ENCODE measurements around the gene NRSN2.
"Not testable (repeated sequence)": the region's sequence is repeated elsewhere in the genome, so short reads cannot be mapped to it uniquely, and the experiment has no call there.

NRSN2 gene

DNA sequence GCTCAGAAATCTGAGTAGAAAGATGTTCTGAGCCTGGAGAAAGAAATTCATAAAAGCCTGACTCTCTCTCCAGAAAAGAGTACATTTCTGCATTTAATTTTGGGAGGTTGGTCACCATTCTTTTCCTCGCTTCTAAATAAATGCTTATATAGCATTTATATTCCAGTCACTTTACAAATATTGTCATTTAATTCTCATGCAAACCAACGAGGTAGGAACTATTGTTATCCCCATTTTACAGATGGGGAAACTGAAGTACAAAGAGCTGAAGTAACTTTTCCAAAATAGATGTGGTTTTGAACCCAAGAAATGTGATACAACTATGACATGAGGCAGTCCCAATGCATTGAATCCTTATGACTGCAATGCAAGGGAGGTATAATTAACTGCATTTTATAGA is 29.2 kb downstream of the NRSN2 start:
- DNase-seq (ENCODE audit: extremely low read depth, low read depth): no peak

DNA sequence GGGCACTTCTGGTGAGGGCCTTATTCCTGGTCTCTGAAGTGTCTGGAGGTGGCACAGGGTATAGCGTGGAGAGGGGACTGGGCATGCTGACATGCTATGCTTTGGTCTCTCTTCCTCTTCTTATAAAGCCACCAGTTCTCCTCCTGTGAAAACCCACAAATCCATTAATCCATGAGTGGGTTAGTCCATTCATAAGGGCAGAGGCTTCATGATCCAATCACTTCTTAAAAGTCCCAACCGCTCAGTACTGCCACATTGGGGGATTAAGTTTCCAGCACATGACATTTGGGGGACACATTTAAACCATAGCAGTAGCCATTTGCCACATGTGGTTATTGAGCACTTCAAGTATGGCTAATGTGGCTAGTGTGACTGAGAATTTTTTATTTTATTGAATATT is 29.8 kb downstream of the NRSN2 start:
- TF ChIP-seq, protein P1, sequence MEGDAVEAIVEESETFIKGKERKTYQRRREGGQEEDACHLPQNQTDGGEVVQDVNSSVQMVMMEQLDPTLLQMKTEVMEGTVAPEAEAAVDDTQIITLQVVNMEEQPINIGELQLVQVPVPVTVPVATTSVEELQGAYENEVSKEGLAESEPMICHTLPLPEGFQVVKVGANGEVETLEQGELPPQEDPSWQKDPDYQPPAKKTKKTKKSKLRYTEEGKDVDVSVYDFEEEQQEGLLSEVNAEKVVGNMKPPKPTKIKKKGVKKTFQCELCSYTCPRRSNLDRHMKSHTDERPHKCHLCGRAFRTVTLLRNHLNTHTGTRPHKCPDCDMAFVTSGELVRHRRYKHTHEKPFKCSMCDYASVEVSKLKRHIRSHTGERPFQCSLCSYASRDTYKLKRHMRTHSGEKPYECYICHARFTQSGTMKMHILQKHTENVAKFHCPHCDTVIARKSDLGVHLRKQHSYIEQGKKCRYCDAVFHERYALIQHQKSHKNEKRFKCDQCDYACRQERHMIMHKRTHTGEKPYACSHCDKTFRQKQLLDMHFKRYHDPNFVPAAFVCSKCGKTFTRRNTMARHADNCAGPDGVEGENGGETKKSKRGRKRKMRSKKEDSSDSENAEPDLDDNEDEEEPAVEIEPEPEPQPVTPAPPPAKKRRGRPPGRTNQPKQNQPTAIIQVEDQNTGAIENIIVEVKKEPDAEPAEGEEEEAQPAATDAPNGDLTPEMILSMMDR (IDR thresholded peaks at IDR 0.05; ENCODE audit: low read depth, low read length): no peak
- no peak for DNase-seq (ENCODE audit: extremely low read depth, low read depth)

More for the DNA sequence above, 29.2 kb downstream of the NRSN2 start:
- TF ChIP-seq, protein P1 (IDR thresholded peaks at IDR 0.05; ENCODE audit: low read depth, low read length): no peak

DNA sequence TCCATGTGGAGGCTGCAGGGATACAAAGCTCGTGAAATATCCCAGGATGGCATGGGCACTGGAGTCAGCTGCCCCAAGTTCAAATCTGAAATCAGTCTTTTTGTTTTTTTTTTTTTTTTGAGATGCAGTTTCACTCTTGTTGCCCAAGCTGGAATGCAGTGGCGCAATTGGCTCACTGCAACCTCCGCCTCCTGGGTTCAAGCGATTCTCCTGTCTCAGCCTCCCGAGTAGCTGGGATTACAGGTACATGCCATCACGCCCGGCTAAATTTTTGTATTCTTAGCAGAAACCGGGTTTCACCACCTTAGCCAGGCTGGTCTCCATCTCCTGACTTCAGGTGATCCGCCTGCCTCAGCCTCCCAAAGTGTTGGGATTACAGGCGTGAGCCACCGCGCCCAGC is 30.7 kb downstream of the NRSN2 start:
- not testable (repeated sequence) for DNase-seq (ENCODE audit: extremely low read depth, low read depth)

DNA sequence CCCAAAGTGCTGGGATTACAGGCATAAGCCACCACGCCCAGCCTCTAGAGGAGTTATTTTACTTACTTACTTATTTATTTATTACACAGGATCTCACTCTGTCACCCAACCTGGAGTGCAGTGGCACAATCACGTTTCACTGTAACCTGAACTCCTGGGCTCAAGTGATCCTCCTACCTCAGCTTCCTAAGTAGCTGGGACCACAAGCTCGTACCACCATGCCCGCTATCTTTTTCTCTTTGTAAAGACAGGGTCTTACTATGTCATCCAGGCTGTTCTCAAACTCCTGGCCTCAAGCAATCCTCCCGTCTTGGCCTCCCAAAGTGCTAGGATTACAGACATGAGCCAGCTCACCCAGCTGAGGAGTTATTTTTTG is 32.0 kb downstream of the NRSN2 start:
- DNase-seq (ENCODE audit: extremely low read depth, low read depth): no peak
- TF ChIP-seq, protein P1 (IDR thresholded peaks at IDR 0.05; ENCODE audit: low read depth, low read length): no peak

DNA sequence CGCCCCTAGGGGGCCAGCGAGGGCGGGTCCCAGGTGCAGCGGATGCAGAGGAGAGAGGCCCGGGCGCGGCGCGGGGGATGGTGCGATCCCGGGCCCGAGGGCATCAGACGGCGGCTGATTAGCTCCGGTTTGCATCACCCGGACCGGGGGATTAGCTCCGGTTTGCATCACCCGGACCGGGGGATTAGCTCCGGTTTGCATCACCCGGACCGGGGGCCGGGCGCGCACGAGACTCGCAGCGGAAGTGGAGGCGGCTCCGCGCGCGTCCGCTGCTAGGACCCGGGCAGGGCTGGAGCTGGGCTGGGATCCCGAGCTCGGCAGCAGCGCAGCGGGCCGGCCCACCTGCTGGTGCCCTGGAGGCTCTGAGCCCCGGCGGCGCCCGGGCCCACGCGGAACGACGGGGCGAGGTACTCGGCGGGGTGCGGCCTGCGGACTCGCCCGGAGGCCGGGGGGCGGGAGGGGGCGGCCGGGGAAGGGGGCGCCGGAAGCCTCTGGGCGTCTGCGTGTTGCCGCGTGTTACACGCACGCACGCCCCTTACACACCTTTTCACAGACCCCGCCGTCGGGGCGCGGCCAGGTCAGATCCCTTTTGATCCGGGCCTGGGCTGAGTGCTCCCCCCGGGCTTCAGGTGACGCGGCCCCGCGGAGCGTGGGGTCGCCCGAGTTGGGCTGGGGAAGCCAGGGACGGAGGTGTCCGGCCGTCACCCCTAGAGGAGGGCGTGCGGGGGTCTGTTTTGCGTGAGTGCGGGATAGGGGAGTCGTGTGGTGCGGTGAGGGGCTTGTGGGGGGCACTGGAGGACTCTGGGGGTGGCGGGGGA is 34.1 kb downstream of the NRSN2 start:
- DNase-seq (ENCODE audit: extremely low read depth, low read depth): peak; percentile 72

DNA sequence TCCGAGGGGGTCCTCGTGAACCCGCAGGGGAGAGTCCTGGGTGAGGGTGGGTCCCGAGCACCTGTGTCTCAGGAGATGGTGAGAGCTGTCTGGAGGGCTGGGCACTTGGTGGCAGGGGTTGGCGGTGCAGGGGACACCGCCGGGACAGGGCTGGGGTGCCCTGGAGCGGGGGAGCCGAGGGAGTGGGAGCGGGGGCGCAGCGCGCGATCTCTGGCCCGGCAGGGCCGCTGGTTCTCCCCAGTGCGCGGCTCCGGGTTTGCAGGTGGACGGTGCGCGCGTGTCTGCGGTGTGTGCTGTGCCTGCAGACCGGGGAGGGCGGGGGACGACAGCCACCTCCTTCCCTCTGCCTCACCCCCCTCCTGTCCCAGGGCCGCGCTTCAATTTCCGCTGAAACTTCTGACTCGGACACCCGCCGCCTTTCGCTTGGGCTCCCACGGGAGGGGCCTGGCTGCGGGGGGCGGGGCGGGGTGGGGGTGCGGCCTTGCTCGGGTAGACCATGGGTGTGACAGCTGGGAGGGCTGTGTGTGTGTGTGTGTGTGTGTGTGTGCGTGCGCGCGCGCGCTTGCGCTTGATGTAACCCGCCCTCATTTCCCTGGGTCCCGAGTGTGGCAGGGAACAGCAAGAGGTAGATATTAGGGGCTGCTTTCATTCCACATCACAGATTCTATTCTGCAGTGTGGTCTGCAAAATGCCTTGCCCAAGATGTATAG is 34.8 kb downstream of the NRSN2 start:
- peak; percentile 80 for DNase-seq (ENCODE audit: extremely low read depth, low read depth)

More for the DNA sequence above, 34.1 kb downstream of the NRSN2 start:
- TF ChIP-seq, protein P1 (IDR thresholded peaks at IDR 0.05; ENCODE audit: low read depth, low read length): no peak; the same call in 1 of the 2 replicates

DNA sequence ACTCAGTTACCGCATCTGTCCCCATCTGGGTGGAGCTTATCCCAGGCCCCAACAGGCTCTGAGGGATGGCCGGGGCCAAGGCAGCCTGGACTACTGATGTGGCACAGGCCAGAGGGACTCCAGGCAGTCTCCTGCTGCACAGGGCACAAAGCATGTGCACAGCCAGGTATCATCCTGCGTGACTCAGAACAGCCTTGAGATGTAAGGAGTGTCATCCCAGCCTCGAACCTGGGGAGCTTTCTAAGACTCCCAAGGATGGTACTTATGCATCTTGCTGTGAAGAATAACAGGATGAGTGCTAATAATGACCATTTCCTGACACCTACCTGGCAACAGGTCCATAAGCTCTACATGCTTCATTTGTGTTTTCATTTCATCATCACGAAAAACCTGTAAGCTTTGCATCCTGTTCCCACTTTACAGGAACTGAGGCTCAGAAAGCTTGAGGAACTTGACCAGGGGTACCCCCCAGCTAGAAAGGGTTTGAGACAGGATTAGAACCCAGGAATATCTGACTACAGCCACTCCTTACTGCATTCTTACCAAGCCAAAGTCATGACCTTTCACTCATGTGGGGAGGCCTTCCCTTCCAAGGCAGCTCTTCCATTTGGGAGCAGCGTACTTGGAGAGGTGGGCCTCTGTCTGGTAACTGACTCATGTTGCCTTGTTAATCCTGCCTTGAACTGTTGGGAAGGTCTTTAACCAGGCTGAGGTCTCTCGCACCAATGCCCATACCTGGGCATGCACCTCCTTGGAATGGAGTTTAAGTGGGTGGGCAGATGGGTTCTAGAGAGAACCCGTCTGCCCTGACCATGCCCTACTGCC is 35.6 kb downstream of the NRSN2 start:
- no peak for DNase-seq (ENCODE audit: extremely low read depth, low read depth)
- TF ChIP-seq, protein P1 (IDR thresholded peaks at IDR 0.05; ENCODE audit: low read depth, low read length): no peak

More for the DNA sequence above, 34.8 kb downstream of the NRSN2 start:
- TF ChIP-seq, protein P1 (IDR thresholded peaks at IDR 0.05; ENCODE audit: low read depth, low read length): no peak

All from AG09319 (cell line).